ENCODE measurements around the gene C22orf15. TPM values are rescaled to one million over a fixed set of nuclear protein-coding genes. Genes with fewer than 3 reads are reported as not detected.

The C22orf15 gene
- total and polyA plus RNA-seq, 7 donors: 0.36 to 0.45 TPM; not detected in 5

DNA sequence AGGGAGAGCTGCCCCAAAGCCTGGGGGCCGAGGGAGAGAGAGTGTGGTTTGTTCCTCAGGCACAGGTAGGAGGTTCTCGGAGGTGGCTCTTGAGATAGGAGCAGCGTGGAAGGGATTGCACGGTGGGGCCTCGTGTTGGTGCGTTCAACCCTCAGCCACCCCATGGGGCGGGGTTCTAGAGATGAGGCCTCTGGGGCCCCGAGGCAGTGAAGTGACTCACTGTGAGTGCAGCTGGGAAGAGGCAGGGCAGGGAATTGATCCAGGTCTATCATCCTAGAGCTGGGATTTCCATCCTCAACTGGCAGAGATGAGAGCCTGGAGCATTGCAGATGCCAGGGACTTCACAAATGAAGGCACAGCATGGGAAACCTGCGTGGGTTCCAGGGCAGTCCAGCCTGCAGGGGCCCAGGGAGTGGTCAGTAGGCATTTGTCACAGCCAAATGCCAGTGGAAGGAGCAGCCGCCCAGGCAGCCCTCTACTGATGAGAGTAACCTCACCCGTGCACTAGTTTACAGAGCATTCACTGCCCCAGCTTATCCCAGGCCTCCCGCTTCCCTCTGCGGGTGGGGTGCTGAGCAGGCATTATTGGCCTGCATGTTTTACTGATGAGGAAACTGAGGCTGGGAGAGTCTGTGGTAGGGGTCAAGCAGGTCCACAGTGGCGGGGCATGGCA, 18.9 kb downstream of the C22orf15 start:
- Histone ChIP-seq H3K9me3 (no peaks in the 10 kb centered on the region), H3K4me1 (peaks cover 0 to 24% (median 21%) of the 10 kb centered on the region in 4 donors), H3K36me3 (no peaks in the 10 kb centered on the region), H3K27me3 (no peaks in the 10 kb centered on the region), H3K27ac (no peak overlapping the region), H3K4me3 (no peak overlapping the region)
- intact Hi-C loops (cut with DNase I): no loop called here
- TF ChIP-seq EP300 (IDR thresholded peaks at IDR 0.05) (no peak), POLR2A (IDR thresholded peaks at IDR 0.05) (no peak), POLR2AphosphoS5 (IDR thresholded peaks at IDR 0.05) (no peak)
- TF ChIP-seq, protein P1, sequence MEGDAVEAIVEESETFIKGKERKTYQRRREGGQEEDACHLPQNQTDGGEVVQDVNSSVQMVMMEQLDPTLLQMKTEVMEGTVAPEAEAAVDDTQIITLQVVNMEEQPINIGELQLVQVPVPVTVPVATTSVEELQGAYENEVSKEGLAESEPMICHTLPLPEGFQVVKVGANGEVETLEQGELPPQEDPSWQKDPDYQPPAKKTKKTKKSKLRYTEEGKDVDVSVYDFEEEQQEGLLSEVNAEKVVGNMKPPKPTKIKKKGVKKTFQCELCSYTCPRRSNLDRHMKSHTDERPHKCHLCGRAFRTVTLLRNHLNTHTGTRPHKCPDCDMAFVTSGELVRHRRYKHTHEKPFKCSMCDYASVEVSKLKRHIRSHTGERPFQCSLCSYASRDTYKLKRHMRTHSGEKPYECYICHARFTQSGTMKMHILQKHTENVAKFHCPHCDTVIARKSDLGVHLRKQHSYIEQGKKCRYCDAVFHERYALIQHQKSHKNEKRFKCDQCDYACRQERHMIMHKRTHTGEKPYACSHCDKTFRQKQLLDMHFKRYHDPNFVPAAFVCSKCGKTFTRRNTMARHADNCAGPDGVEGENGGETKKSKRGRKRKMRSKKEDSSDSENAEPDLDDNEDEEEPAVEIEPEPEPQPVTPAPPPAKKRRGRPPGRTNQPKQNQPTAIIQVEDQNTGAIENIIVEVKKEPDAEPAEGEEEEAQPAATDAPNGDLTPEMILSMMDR (IDR thresholded peaks at IDR 0.05): no peak
- no peak for DNase-seq
- WGBS, 2 donors: 82 to 83% methylated on average over 14 of the region's 14 CpGs

DNA sequence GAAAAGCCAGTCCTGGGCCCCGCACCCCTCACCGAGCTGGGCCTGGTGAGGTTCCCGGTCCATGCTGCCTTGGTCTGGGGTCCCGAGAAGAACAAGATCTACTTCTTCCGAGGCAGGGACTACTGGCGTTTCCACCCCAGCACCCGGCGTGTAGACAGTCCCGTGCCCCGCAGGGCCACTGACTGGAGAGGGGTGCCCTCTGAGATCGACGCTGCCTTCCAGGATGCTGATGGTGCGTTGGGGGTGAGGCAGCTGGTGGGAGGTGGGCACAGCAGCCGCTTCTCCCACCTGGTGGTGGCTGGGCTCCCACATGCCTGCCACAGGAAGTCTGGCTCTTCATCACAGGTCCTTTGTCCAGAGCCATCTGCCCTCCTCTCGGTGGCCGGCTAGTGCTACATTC, 19.5 kb downstream of the C22orf15 start:
- H3K36me3 ChIP-seq: no peaks in the 10 kb centered on the region
- TF ChIP-seq, protein P1 (IDR thresholded peaks at IDR 0.05): no peak
- TF ChIP-seq POLR2AphosphoS5 (IDR thresholded peaks at IDR 0.05): no peak
- TF ChIP-seq POLR2A (IDR thresholded peaks at IDR 0.05): no peak
- no peak for TF ChIP-seq EP300 (IDR thresholded peaks at IDR 0.05)
- H3K4me3 ChIP-seq: no peak overlapping the region
- H3K27me3 ChIP-seq: no peaks in the 10 kb centered on the region
- intact Hi-C loops (cut with DNase I): no loop called here
- no peaks in the 10 kb centered on the region for H3K9me3 ChIP-seq
- 95% methylated on average over 16 of the region's 16 CpGs for WGBS, 2 donors
- DNase-seq: no peak
- peaks cover 0 to 22% (median 20%) of the 10 kb centered on the region in 4 donors for H3K4me1 ChIP-seq
- no peak overlapping the region for H3K27ac ChIP-seq

- WGBS, 2 donors: 86 to 90% methylated on average over 1 of the region's 1 CpG
Measured at GRCh38 chr22:23782703-23783102, 19.9 kb downstream of the C22orf15 start.

GRCh38 chr22:23783265-23784150, 20.7 kb downstream of the C22orf15 start:
- Histone ChIP-seq H3K4me3 (no peak overlapping the region), H3K4me1 (peaks cover 0 to 22% (median 20%) of the 10 kb centered on the region in 4 donors), H3K27me3 (no peaks in the 10 kb centered on the region), H3K9me3 (no peaks in the 10 kb centered on the region), H3K36me3 (no peaks in the 10 kb centered on the region), H3K27ac (no peak overlapping the region)
- intact Hi-C loops (cut with DNase I): no loop called here
- DNase-seq: no peak
- TF ChIP-seq EP300 (IDR thresholded peaks at IDR 0.05): no peak
- 74 to 83% methylated on average over 15 of the region's 15 CpGs for WGBS, 2 donors

More at GRCh38 chr22:23782703-23783102, 19.9 kb downstream of the C22orf15 start:
- TF ChIP-seq EP300 (IDR thresholded peaks at IDR 0.05) (no peak), POLR2A (IDR thresholded peaks at IDR 0.05) (no peak), POLR2AphosphoS5 (IDR thresholded peaks at IDR 0.05) (no peak)
- TF ChIP-seq, protein P1 (IDR thresholded peaks at IDR 0.05): no peak
- DNase-seq: no peak
- intact Hi-C loops (cut with DNase I): no loop called here
- Histone ChIP-seq H3K36me3 (no peaks in the 10 kb centered on the region), H3K27me3 (no peaks in the 10 kb centered on the region), H3K4me1 (peaks cover 0 to 21% (median 18%) of the 10 kb centered on the region in 4 donors), H3K27ac (no peak overlapping the region), H3K9me3 (no peaks in the 10 kb centered on the region), H3K4me3 (no peak overlapping the region)

- no peaks in the 10 kb centered on the region for H3K36me3 ChIP-seq
- no peaks in the 10 kb centered on the region for H3K27me3 ChIP-seq
- TF ChIP-seq POLR2A (IDR thresholded peaks at IDR 0.05) (no peak), POLR2AphosphoS5 (IDR thresholded peaks at IDR 0.05) (no peak)
- TF ChIP-seq, protein P1 (IDR thresholded peaks at IDR 0.05): no peak
- peaks cover 0 to 27% (median 25%) of the 10 kb centered on the region in 4 donors for H3K4me1 ChIP-seq
- H3K9me3 ChIP-seq: no peaks in the 10 kb centered on the region
- no peak for DNase-seq
- intact Hi-C loops (cut with DNase I): no loop called here
- no peak overlapping the region for H3K4me3 ChIP-seq
- WGBS, 2 donors: 20 to 46% methylated on average over 8 of the region's 8 CpGs
- peak overlapping the region in 1 of 4 donors; percentile 6 for H3K27ac ChIP-seq
Measured at GRCh38 chr22:23784215-23784732, 21.5 kb downstream of the C22orf15 start.

All from sigmoid colon (tissue), 7 donors.